Stimulated activated memory B cell treated with anti-CD40 and anti-IgM and Interleukin-4, amounts not matched to agents 10 μg/mL and 1 μg/mL and 100 μg/mL, for 72 hours (primary cell): Measurements from ENCODE around the gene ARIH1.
"Not testable (repeated sequence)": the region's sequence is repeated elsewhere in the genome, so short reads cannot be mapped to it uniquely, and the experiment has no call there.

Source experiments
- ATAC-seq: fragments of 150-1000 bp; cut with Tn5 transposase; 2 replicates; pipeline ENCODE4 v1.10.0; 2021
- H3K27ac Mint-ChIP-seq: one replicate; pipeline ENCODE4 v1.8.0; 2022; ENCODE audit warnings: mild to moderate bottlenecking, mixed read lengths
- H3K27me3 Mint-ChIP-seq: one replicate; pipeline ENCODE4 v1.8.0; 2022; ENCODE audit warnings: mixed read lengths
- H3K36me3 Mint-ChIP-seq: one replicate; pipeline ENCODE4 v1.8.0; 2022; ENCODE audit warnings: mixed read lengths
- H3K4me1 Mint-ChIP-seq: one replicate; pipeline ENCODE4 v1.8.0; 2022; ENCODE audit warnings: mixed read lengths
- H3K4me3 Mint-ChIP-seq: one replicate; pipeline ENCODE4 v1.8.0; 2022; ENCODE audit warnings: mild to moderate bottlenecking, moderate library complexity, mixed read lengths
- H3K9me3 Mint-ChIP-seq: one replicate; pipeline ENCODE4 v1.8.0; 2022; ENCODE audit warnings: mixed read lengths

The ARIH1 gene

DNA sequence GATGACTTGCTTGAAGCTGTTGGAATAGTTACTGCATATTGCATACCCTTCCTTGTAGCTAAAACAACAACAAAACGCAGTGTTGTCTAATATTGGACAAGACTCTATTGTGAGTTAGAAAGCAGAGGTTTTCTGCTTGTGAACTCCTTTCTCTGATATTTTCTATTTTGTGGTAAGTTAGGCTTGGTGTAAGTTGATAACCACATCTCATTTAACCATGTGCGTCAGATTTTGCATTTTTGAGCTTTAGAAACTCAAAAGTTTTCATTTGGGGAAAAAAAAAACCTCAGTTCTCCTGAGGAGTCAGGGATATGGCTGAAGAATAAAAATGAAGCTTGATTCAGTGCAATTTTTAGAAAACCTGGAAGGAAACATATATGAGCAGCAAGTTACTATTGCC lies 1.5 kb downstream of the ARIH1 start:
- no peaks in the 10 kb centered on the region for H3K9me3 Mint-ChIP-seq
- H3K27me3 Mint-ChIP-seq = no peaks in the 10 kb centered on the region
- peaks cover 54% of the 10 kb centered on the region for H3K4me1 Mint-ChIP-seq
- H3K27ac Mint-ChIP-seq = peak overlapping the region; percentile 99
- no peak for ATAC-seq
- peaks cover 15% of the 10 kb centered on the region for H3K36me3 Mint-ChIP-seq
- peak overlapping the region; percentile 90 for H3K4me3 Mint-ChIP-seq

DNA sequence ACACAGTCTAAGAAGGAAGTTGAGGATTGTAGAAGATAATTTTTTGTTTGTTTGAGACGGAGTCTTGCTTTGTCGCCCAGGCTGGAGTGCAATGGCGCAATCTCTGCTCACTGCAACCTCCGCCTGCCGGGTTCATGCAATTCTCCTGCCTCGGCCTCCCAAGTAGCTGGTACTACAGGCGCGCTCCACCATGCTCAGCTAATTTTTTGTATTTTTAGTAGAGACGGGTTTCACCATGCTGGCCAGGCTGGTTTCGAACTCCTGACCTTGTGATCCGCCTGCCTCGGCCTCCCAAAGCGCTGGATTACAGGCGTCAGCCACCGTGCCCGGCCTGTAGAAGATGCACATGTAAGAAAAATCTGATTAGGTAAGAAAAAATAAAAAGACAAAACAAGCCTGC lies 2.2 kb downstream of the ARIH1 start:
- peak overlapping the region; percentile 99 for H3K27ac Mint-ChIP-seq

DNA sequence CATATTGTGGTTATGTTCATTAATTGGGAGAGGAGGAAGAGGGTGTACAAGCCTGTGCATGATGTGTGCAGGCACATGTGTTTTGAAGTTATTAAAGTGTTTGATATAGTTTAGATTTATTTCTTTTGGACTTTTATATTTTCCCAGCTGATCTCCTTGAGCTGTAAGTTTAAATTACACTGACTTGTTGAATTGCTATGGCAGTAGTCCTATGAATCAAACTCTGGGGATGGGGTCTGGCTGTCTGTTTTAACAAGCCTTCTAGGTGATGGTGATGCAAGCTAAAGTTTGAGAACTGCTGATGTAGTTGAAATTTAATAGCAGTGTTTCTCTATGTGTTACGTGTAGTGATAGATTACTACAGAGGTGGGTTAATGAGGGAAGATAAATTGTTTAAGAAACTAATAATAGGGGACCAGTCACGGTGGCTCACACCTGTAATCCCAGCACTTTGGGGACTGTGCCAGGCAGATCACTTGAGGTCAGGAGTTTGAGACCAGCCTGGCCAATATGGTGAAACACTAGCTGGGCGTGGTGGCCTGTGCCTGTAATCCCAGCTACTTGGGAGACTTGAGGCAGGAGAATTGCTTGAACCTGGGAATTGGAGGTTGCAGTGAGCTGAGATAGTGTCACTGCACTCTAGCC lies 7.0 kb downstream of the ARIH1 start:
- no peak for ATAC-seq
- H3K27me3 Mint-ChIP-seq = no peaks in the 10 kb centered on the region
- H3K4me1 Mint-ChIP-seq = peaks cover 55% of the 10 kb centered on the region
- peaks cover 28% of the 10 kb centered on the region for H3K36me3 Mint-ChIP-seq
- peak overlapping the region; percentile 23 for H3K27ac Mint-ChIP-seq
- H3K9me3 Mint-ChIP-seq = no peaks in the 10 kb centered on the region
- no peak overlapping the region for H3K4me3 Mint-ChIP-seq

More for the DNA sequence above, 2.2 kb downstream of the ARIH1 start:
- peaks cover 59% of the 10 kb centered on the region for H3K4me1 Mint-ChIP-seq
- not testable (repeated sequence) for ATAC-seq, H3K9me3 Mint-ChIP-seq, H3K27me3 Mint-ChIP-seq
- peak overlapping the region; percentile 66 for H3K4me3 Mint-ChIP-seq
- H3K36me3 Mint-ChIP-seq = peaks cover 21% of the 10 kb centered on the region

- peak overlapping the region; percentile 12 for H3K27ac Mint-ChIP-seq
- peaks cover 28% of the 10 kb centered on the region for H3K36me3 Mint-ChIP-seq
- no peaks in the 10 kb centered on the region for H3K27me3 Mint-ChIP-seq
- no peak for ATAC-seq
- H3K9me3 Mint-ChIP-seq = no peaks in the 10 kb centered on the region
- H3K4me3 Mint-ChIP-seq = no peak overlapping the region
- H3K4me1 Mint-ChIP-seq = peaks cover 52% of the 10 kb centered on the region
These were observed 8.1 kb downstream of the ARIH1 start for GRCh38 chr15:72482275-72482674.

DNA sequence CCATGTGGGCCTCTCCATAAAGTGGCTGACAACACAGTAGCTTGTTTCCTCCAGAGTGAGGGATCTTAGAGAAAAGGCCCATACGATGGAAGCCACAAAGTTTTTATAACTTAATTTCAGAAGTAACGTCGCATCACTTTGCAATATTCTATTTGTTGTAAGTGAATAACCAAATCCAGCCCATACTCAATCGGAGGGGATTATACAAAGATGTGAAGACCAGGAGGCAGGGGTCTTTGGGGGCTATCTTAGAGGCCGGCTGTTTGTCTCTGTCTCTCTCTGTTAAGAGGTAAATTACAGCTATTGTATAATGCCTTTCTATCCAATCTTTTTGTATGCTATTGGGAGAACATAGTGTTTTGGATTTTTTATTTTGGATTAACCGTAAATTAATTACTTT lies 9.1 kb downstream of the ARIH1 start:
- peaks cover 57% of the 10 kb centered on the region for H3K4me1 Mint-ChIP-seq
- no peak overlapping the region for H3K27ac Mint-ChIP-seq
- no peak overlapping the region for H3K4me3 Mint-ChIP-seq

DNA sequence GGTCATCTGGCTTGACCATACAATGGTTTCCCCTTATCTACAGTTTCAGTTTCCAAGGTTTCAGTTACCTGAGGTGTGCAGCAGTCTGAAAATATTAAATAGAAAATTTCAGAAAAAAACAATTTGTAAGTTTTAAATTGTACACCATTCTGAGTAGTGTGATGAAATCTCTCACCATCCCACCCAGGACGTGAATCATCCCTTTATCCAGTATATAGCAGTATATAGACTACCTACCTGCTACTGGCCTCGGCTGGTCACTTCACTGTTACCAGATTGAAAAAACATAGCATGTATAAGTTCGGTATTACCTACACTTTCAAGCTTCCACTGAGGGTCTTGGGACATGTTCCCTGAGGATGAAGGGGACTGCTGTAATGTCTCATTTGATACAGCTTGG lies 12.0 kb downstream of the ARIH1 start:
- H3K36me3 Mint-ChIP-seq = peaks cover 32% of the 10 kb centered on the region
- no peaks in the 10 kb centered on the region for H3K27me3 Mint-ChIP-seq
- H3K9me3 Mint-ChIP-seq = no peaks in the 10 kb centered on the region
- ATAC-seq = no peak
- H3K4me1 Mint-ChIP-seq = peaks cover 63% of the 10 kb centered on the region
- no peak overlapping the region for H3K27ac Mint-ChIP-seq
- no peak overlapping the region for H3K4me3 Mint-ChIP-seq

More for the DNA sequence above, 9.1 kb downstream of the ARIH1 start:
- Mint-ChIP-seq H3K27me3 (no peaks in the 10 kb centered on the region), H3K36me3 (peaks cover 37% of the 10 kb centered on the region), H3K9me3 (no peaks in the 10 kb centered on the region)
- no peak for ATAC-seq

- no peak overlapping the region for H3K27ac Mint-ChIP-seq
- peaks cover 62% of the 10 kb centered on the region for H3K4me1 Mint-ChIP-seq
These were observed 13.1 kb downstream of the ARIH1 start for GRCh38 chr15:72487070-72487797.

DNA sequence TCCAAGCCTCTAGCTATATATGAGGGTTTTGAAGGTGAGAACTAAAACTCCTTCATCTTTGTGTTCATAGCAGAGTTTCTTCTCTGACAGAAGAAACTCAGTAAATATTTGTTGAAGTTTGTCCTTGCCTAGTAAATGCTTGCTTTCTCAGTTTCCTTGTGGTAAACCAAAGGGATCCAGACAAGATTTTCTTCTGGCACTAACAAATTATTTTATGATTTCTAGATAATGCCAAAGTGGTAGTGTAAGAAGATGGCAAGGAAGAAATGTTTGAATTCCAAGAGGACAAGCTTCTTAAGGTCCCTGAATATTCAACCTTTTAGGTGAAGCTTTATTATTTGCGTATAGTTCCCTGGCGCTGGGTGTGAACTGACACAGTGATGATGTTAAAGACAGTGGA lies 14.4 kb downstream of the ARIH1 start:
- Mint-ChIP-seq H3K36me3 (peaks cover 23% of the 10 kb centered on the region), H3K4me1 (peaks cover 55% of the 10 kb centered on the region), H3K27me3 (no peaks in the 10 kb centered on the region), H3K27ac (no peak overlapping the region), H3K9me3 (no peaks in the 10 kb centered on the region), H3K4me3 (no peak overlapping the region)
- no peak for ATAC-seq

More at GRCh38 chr15:72487070-72487797, 13.1 kb downstream of the ARIH1 start:
- H3K27me3 Mint-ChIP-seq = no peaks in the 10 kb centered on the region
- H3K9me3 Mint-ChIP-seq = no peaks in the 10 kb centered on the region
- peaks cover 27% of the 10 kb centered on the region for H3K36me3 Mint-ChIP-seq
- no peak overlapping the region for H3K4me3 Mint-ChIP-seq
- ATAC-seq = no peak

GRCh38 chr15:72489943-72490554 lies 15.9 kb downstream of the ARIH1 start:
- H3K4me1 Mint-ChIP-seq = peaks cover 66% of the 10 kb centered on the region

GRCh38 chr15:72491768-72492167 lies 17.6 kb downstream of the ARIH1 start:
- ATAC-seq = no peak
- H3K9me3 Mint-ChIP-seq = no peaks in the 10 kb centered on the region
- no peaks in the 10 kb centered on the region for H3K27me3 Mint-ChIP-seq
- H3K4me1 Mint-ChIP-seq = peaks cover 76% of the 10 kb centered on the region
- peaks cover 23% of the 10 kb centered on the region for H3K36me3 Mint-ChIP-seq
- no peak overlapping the region for H3K4me3 Mint-ChIP-seq
- no peak overlapping the region for H3K27ac Mint-ChIP-seq

More at GRCh38 chr15:72489943-72490554, 15.9 kb downstream of the ARIH1 start:
- Mint-ChIP-seq H3K36me3 (peaks cover 23% of the 10 kb centered on the region), H3K4me3 (no peak overlapping the region), H3K27me3 (no peaks in the 10 kb centered on the region), H3K9me3 (no peaks in the 10 kb centered on the region), H3K27ac (no peak overlapping the region)
- ATAC-seq = no peak

DNA sequence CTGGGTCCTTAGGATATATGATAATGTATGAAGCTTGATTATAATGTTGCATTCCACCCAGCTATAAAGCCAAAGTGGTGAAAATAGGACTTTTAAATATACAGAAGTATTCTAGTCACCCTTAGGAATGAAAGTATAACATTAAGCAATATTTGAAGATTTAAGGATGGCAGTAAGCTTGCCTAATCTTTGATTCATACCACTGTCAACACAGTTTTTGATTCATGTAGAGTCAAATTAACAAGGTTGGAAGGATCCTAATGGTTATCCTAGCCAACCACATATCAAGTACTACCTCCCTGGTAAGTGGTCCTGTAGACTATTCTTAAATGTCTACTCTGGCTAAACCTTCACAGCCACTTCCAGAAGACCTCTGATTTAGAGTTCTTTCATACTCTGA lies 18.6 kb downstream of the ARIH1 start:
- no peak for ATAC-seq
- no peak overlapping the region for H3K27ac Mint-ChIP-seq
- peaks cover 77% of the 10 kb centered on the region for H3K4me1 Mint-ChIP-seq

GRCh38 chr15:72493220-72493619 lies 19.1 kb downstream of the ARIH1 start:
- no peak for ATAC-seq
- peaks cover 73% of the 10 kb centered on the region for H3K4me1 Mint-ChIP-seq
- peaks cover 15% of the 10 kb centered on the region for H3K36me3 Mint-ChIP-seq
- no peaks in the 10 kb centered on the region for H3K9me3 Mint-ChIP-seq
- no peak overlapping the region for H3K4me3 Mint-ChIP-seq
- no peaks in the 10 kb centered on the region for H3K27me3 Mint-ChIP-seq
- no peak overlapping the region for H3K27ac Mint-ChIP-seq

More for the DNA sequence above, 18.6 kb downstream of the ARIH1 start:
- no peak overlapping the region for H3K4me3 Mint-ChIP-seq
- no peaks in the 10 kb centered on the region for H3K27me3 Mint-ChIP-seq
- H3K36me3 Mint-ChIP-seq = peaks cover 20% of the 10 kb centered on the region
- H3K9me3 Mint-ChIP-seq = no peaks in the 10 kb centered on the region

- Mint-ChIP-seq H3K4me3 (no peak overlapping the region), H3K4me1 (peaks cover 63% of the 10 kb centered on the region), H3K27ac (no peak overlapping the region), H3K36me3 (peaks cover 12% of the 10 kb centered on the region), H3K9me3 (no peaks in the 10 kb centered on the region), H3K27me3 (no peaks in the 10 kb centered on the region)
- no peak for ATAC-seq
These were observed 20.9 kb downstream of the ARIH1 start for GRCh38 chr15:72495007-72495406.

DNA sequence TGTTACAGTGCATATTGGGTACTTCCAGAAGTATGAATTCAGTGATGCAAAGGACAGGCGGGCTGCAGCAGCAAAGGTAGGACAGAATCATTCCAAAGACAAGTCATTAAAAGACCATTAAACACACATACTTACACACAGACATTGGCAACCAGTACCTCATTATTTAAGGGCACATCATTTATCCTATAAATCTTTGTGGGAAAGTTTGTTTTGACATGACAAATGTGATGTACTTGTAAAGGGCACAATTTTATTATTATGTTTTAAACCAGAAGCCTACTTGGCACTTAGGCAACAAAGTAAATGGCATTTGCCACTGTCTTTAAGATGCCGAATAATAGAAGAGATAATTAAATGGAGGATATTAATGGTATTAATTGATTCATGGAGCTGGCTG lies 22.7 kb downstream of the ARIH1 start:
- Mint-ChIP-seq H3K27ac (no peak overlapping the region), H3K27me3 (no peaks in the 10 kb centered on the region), H3K9me3 (no peaks in the 10 kb centered on the region), H3K4me1 (peaks cover 56% of the 10 kb centered on the region), H3K4me3 (no peak overlapping the region), H3K36me3 (peaks cover 11% of the 10 kb centered on the region)
- ATAC-seq = no peak

DNA sequence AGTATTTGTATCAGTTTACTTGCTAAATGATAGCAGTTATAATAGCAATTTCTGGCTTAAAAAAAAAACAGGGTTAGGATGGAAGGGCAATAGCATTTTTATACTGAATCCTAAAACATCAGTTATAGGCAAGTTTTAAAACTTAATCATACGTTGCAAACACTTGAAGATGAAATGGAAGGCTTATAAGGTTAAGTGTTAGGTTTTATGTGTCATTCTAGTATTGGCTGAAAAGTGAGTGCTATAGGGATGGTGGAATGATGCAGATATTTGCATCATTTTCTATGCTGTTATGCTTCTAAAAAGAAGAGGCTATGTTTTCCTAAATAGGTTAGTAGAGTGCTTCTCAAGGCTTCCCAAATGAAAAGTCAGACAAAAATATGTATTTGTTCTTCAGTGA lies 23.3 kb downstream of the ARIH1 start:
- H3K27me3 Mint-ChIP-seq = no peaks in the 10 kb centered on the region
- peaks cover 11% of the 10 kb centered on the region for H3K36me3 Mint-ChIP-seq
- no peak for ATAC-seq
- no peak overlapping the region for H3K4me3 Mint-ChIP-seq
- no peaks in the 10 kb centered on the region for H3K9me3 Mint-ChIP-seq
- H3K27ac Mint-ChIP-seq = no peak overlapping the region
- peaks cover 58% of the 10 kb centered on the region for H3K4me1 Mint-ChIP-seq
